PC-9 (cell line): ENCODE data around the gene TTLL5.

Experiments
- EZH2 ChIP-seq: fragments of 200-600 bp; sonication (generic); IDR thresholded peaks from 2 replicates; pipeline ENCODE4 v1.8.0; 2017; ENCODE audit warnings: antibody characterized with exemption, low read depth
- TF ChIP-seq, protein P1 (sequence below): fragments of 200-600 bp; sonication (generic); conservative IDR thresholded peaks from 2 replicates; pipeline ENCODE4 v1.6.1; 2017; ENCODE audit warnings: mixed run types, antibody characterized with exemption, mild to moderate bottlenecking, moderate library complexity

GRCh38 chr14:75983019-75983358 lies 321.9 kb downstream of the TTLL5 start:
- TF ChIP-seq, protein P1, sequence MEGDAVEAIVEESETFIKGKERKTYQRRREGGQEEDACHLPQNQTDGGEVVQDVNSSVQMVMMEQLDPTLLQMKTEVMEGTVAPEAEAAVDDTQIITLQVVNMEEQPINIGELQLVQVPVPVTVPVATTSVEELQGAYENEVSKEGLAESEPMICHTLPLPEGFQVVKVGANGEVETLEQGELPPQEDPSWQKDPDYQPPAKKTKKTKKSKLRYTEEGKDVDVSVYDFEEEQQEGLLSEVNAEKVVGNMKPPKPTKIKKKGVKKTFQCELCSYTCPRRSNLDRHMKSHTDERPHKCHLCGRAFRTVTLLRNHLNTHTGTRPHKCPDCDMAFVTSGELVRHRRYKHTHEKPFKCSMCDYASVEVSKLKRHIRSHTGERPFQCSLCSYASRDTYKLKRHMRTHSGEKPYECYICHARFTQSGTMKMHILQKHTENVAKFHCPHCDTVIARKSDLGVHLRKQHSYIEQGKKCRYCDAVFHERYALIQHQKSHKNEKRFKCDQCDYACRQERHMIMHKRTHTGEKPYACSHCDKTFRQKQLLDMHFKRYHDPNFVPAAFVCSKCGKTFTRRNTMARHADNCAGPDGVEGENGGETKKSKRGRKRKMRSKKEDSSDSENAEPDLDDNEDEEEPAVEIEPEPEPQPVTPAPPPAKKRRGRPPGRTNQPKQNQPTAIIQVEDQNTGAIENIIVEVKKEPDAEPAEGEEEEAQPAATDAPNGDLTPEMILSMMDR: no peak
- no peak for TF ChIP-seq EZH2
